Hepatocyte (in vitro differentiated cells): ENCODE measurements around the gene FNDC1.
A peak's percentile ranks its signal among the peaks of the same experiment; 100 is the strongest.

Source experiments
- EZH2 ChIP-seq: fragments of 200-600 bp; sonication (generic); IDR thresholded peaks from 2 replicates; pipeline ENCODE4 v1.6.1; 2016; ENCODE audit warnings: antibody characterized with exemption, mild to moderate bottlenecking, borderline replicate concordance
- TF ChIP-seq, protein P1 (sequence below): fragments of 200-600 bp; sonication (generic); IDR thresholded peaks from 2 replicates; pipeline ENCODE4 v1.5.1; 2016; ENCODE audit warnings: antibody characterized with exemption, mild to moderate bottlenecking; ENCODE audit not compliant: poor library complexity

DNA sequence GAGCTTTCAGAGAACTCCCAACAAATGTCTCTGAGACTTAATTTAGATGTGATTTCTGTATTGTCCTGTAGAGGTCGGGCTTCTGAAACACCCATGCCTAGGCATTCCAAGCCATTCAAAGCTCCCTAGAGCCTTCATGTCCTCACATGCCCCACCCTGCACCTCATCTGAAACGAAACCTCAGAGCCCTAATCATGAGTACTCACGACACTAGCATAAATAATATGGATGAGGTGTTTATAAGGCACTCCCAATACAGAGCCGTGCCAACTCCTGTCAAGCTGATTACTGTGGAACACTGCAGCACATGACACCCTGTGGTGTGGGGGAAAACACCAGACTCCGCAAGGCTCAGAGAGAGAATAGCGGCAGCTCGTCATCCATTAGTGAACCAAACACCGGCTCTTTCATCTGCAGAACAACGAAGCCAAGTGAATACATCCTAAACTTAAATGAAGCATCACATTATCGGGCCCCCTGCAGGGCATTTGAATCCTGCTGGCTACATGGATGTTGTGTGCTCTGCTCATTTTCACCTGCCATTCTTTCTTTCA lies 83.8 kb downstream of the FNDC1 start:
- TF ChIP-seq, protein P1, sequence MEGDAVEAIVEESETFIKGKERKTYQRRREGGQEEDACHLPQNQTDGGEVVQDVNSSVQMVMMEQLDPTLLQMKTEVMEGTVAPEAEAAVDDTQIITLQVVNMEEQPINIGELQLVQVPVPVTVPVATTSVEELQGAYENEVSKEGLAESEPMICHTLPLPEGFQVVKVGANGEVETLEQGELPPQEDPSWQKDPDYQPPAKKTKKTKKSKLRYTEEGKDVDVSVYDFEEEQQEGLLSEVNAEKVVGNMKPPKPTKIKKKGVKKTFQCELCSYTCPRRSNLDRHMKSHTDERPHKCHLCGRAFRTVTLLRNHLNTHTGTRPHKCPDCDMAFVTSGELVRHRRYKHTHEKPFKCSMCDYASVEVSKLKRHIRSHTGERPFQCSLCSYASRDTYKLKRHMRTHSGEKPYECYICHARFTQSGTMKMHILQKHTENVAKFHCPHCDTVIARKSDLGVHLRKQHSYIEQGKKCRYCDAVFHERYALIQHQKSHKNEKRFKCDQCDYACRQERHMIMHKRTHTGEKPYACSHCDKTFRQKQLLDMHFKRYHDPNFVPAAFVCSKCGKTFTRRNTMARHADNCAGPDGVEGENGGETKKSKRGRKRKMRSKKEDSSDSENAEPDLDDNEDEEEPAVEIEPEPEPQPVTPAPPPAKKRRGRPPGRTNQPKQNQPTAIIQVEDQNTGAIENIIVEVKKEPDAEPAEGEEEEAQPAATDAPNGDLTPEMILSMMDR: peak; percentile 59
- TF ChIP-seq EZH2: no peak
